ENCODE data around the gene CDK4.
A peak's percentile ranks its signal among the peaks of the same experiment; 100 is the strongest.

The CDK4 gene

GRCh38 chr12:57764662-57765002 lies 12.5 kb upstream of the CDK4 start:
- Histone ChIP-seq H3K9me2 (replicated peaks; ENCODE audit: insufficient read depth, low read length) (no peaks in the 10 kb centered on the region), H3K9ac (ENCODE audit: low read length) (peak overlapping the region; percentile 34; the same call in 1 of the 2 replicates), H3K36me3 (replicated peaks; ENCODE audit: insufficient read depth, low read length) (no peaks in the 10 kb centered on the region), H4K20me1 (ENCODE audit: insufficient read depth, low read length) (no peaks in the 10 kb centered on the region), H3K9me3 (replicated peaks; ENCODE audit: insufficient read depth, low read length) (no peaks in the 10 kb centered on the region), H3K27ac (ENCODE audit: low read length) (no peak overlapping the region), H3F3A (ENCODE audit: insufficient read depth, low read length) (no peaks in the 10 kb centered on the region), H2AFZ (ENCODE audit: low read length) (peak overlapping the region; percentile 84), H3K4me2 (ENCODE audit: low read depth, low read length) (peak overlapping the region; percentile 90), H3K4me1 (ENCODE audit: low read length) (peaks cover 6% of the 10 kb centered on the region; the same call in 1 of the 2 replicates), H3K27me3 (replicated peaks; ENCODE audit: insufficient read depth, low read length) (peaks cover 34% of the 10 kb centered on the region), H3K4me3 (ENCODE audit: low read length) (peak overlapping the region; percentile 60), H3K79me2 (ENCODE audit: low read length) (no peaks in the 10 kb centered on the region)
- DNase-seq, result no peak
- no peak for TF ChIP-seq EZH2 (optimal IDR thresholded peaks at IDR 0.05; ENCODE audit: low read depth, low read length)
- no peak for TF ChIP-seq EZH2phosphoT487 (IDR thresholded peaks at IDR 0.05; ENCODE audit: low read length)
- TF ChIP-seq CTCF (IDR thresholded peaks at IDR 0.05; ENCODE audit: low read length), result no peak

GRCh38 chr12:57763881-57764661 lies 12.0 kb upstream of the CDK4 start:
- Histone ChIP-seq H2AFZ (ENCODE audit: low read length) (no peak overlapping the region), H3K9ac (ENCODE audit: low read length) (no peak overlapping the region), H3K79me2 (ENCODE audit: low read length) (no peaks in the 10 kb centered on the region), H3K4me2 (ENCODE audit: low read depth, low read length) (peak overlapping the region; percentile 90; the same call in 1 of the 2 replicates), H3K4me1 (ENCODE audit: low read length) (peaks cover 6% of the 10 kb centered on the region; the same call in 1 of the 2 replicates), H3K27me3 (replicated peaks; ENCODE audit: insufficient read depth, low read length) (peaks cover 34% of the 10 kb centered on the region), H3K9me2 (replicated peaks; ENCODE audit: insufficient read depth, low read length) (no peaks in the 10 kb centered on the region), H3K36me3 (replicated peaks; ENCODE audit: insufficient read depth, low read length) (no peaks in the 10 kb centered on the region), H3K4me3 (ENCODE audit: low read length) (peak overlapping the region; percentile 60), H3F3A (ENCODE audit: insufficient read depth, low read length) (no peaks in the 10 kb centered on the region), H4K20me1 (ENCODE audit: insufficient read depth, low read length) (no peaks in the 10 kb centered on the region), H3K9me3 (replicated peaks; ENCODE audit: insufficient read depth, low read length) (no peaks in the 10 kb centered on the region), H3K27ac (ENCODE audit: low read length) (no peak overlapping the region)
- TF ChIP-seq EZH2phosphoT487 (IDR thresholded peaks at IDR 0.05; ENCODE audit: low read length) (no peak), CTCF (IDR thresholded peaks at IDR 0.05; ENCODE audit: low read length) (no peak), EZH2 (optimal IDR thresholded peaks at IDR 0.05; ENCODE audit: low read depth, low read length) (no peak)
- DNase-seq, result no peak

GRCh38 chr12:57762463-57762862 lies 10.4 kb upstream of the CDK4 start:
- Histone ChIP-seq H3K36me3 (replicated peaks; ENCODE audit: insufficient read depth, low read length) (no peaks in the 10 kb centered on the region), H3K9me2 (replicated peaks; ENCODE audit: insufficient read depth, low read length) (no peaks in the 10 kb centered on the region), H3K9me3 (replicated peaks; ENCODE audit: insufficient read depth, low read length) (no peaks in the 10 kb centered on the region), H3K27ac (ENCODE audit: low read length) (no peak overlapping the region), H3K4me2 (ENCODE audit: low read depth, low read length) (no peak overlapping the region), H3K79me2 (ENCODE audit: low read length) (0 out of 2 replicates have a peak, but pooled peaks cover 3% of the 10 kb centered on the region), H2AFZ (ENCODE audit: low read length) (no peak overlapping the region), H3K4me3 (ENCODE audit: low read length) (no peak overlapping the region), H3K4me1 (ENCODE audit: low read length) (peaks cover 6% of the 10 kb centered on the region; the same call in 1 of the 2 replicates), H3K27me3 (replicated peaks; ENCODE audit: insufficient read depth, low read length) (peaks cover 34% of the 10 kb centered on the region), H3F3A (ENCODE audit: insufficient read depth, low read length) (no peaks in the 10 kb centered on the region), H4K20me1 (ENCODE audit: insufficient read depth, low read length) (no peaks in the 10 kb centered on the region), H3K9ac (ENCODE audit: low read length) (no peak overlapping the region)
- DNase-seq, result no peak
- TF ChIP-seq EZH2phosphoT487 (IDR thresholded peaks at IDR 0.05; ENCODE audit: low read length) (no peak), CTCF (IDR thresholded peaks at IDR 0.05; ENCODE audit: low read length) (no peak), EZH2 (optimal IDR thresholded peaks at IDR 0.05; ENCODE audit: low read depth, low read length) (no peak)
